Spinal cord (tissue), 10 donors: Measurements from ENCODE around the gene DDTL. TPM values are rescaled to one million over a fixed set of nuclear protein-coding genes. Genes with fewer than 3 reads are reported as not detected.
"Not testable (repeated sequence)": the region's sequence is repeated elsewhere in the genome, so short reads cannot be mapped to it uniquely, and the experiment has no call there.

Experiments used
- DNase-seq, 6 donors: peaks; one replicate each; pipeline versions ENCODE4 v3.0.0 to v3.0.0-alpha.2; 2013 to 2015; ENCODE audit warnings: low spot score in 6 of 6, low read depth in 4 of 6
- H3K27ac ChIP-seq: one replicate; pipeline ENCODE4 v1.5.1; 2013; ENCODE audit warnings: low read depth, low read length, control low read depth
- H3K27me3 ChIP-seq: one replicate; pipeline ENCODE4 v1.6.1; 2013; ENCODE audit warnings: low read length; ENCODE audit not compliant: control insufficient read depth, insufficient read depth
- H3K36me3 ChIP-seq: one replicate; pipeline ENCODE4 v1.6.1; 2013; ENCODE audit warnings: low read length; ENCODE audit not compliant: control insufficient read depth, insufficient read depth
- H3K4me1 ChIP-seq: one replicate; pipeline ENCODE4 v1.6.1; 2013; ENCODE audit warnings: low read length; ENCODE audit not compliant: control insufficient read depth, insufficient read depth
- H3K4me3 ChIP-seq: one replicate; pipeline ENCODE4 v1.5.1; 2013; ENCODE audit warnings: low read depth, low read length, control low read depth
- H3K9me3 ChIP-seq: one replicate; pipeline ENCODE4 v1.6.1; 2013; ENCODE audit warnings: low read length; ENCODE audit not compliant: control insufficient read depth, insufficient read depth
- WGBS: methylation state at CpG from one replicate; pipeline ENCODE4 v1.1.5; 2013; ENCODE audit warnings: missing lambda C conversion rate; ENCODE audit not compliant: insufficient coverage; 5-methylcytosine and 5-hydroxymethylcytosine counted together
- polyA plus RNA-seq, 2 donors: library from polyadenylated mRNA; unstranded; fragments of 120-200 nt; gene quantifications; one replicate each; pipeline ENCODE4 v1.2.1, GENCODE V29; 2013; ENCODE audit not compliant: insufficient read length in 2 of 2
- total RNA-seq, 2 donors: library from RNA; depleted of rRNA in 1 of 2; stranded (reverse); fragments of 120-200 nt in 1 of 2; fragments of >200 nt in 1 of 2; gene quantifications; one replicate each; pipeline versions ENCODE4 v1.2.3 to v1.2.4, GENCODE V29; 2013 to 2014
- donor health status: healthy.

DDTL gene
- total and polyA plus RNA-seq, 4 donors: 0.20 to 7.5 (median 3.4) TPM

- H3K36me3 ChIP-seq, H3K9me3 ChIP-seq, DNase-seq, H3K27me3 ChIP-seq, H3K27ac ChIP-seq, H3K4me1 ChIP-seq: not testable (repeated sequence)
- no CpG with 5 or more reads among the region's 43 CpGs for WGBS
- peak within 1 kb of the TSS; percentile 18 for H3K4me3 ChIP-seq
Measured at GRCh38 chr22:23961084-23961771, 5.5 kb upstream of the DDTL start, which contains the start of gene GSTT2B. Gene GSTT2B, minus strand, starts transcription at chr22:23961195. Its CDS starts 64 bp downstream, at chr22:23961131.

GRCh38 chr22:23966094-23966493, 594 bp upstream of the DDTL start:
- not testable (repeated sequence) for H3K4me3 ChIP-seq, H3K27ac ChIP-seq, DNase-seq, H3K4me1 ChIP-seq, H3K9me3 ChIP-seq, H3K27me3 ChIP-seq
- no CpG with 5 or more reads among the region's 18 CpGs for WGBS
- peaks cover 21% of the 10 kb centered on the region for H3K36me3 ChIP-seq

- WGBS: 83% methylated on average over 1 of the region's 3 CpGs
- Histone ChIP-seq H3K27ac (no peak overlapping the region), H3K4me3 (no peak overlapping the region), H3K36me3 (peaks cover 29% of the 10 kb centered on the region), H3K9me3 (no peaks in the 10 kb centered on the region), H3K27me3 (no peaks in the 10 kb centered on the region), H3K4me1 (no peaks in the 10 kb centered on the region)
- no peak for DNase-seq
Measured at GRCh38 chr22:23969071-23969470, 2.4 kb downstream of the DDTL start.

- peak in 1 of 6 donors; percentile 0 for DNase-seq
- no peak overlapping the region for H3K27ac ChIP-seq
- H3K27me3 ChIP-seq: no peaks in the 10 kb centered on the region
- WGBS: 91% methylated on average over 5 of the region's 5 CpGs
- H3K4me3 ChIP-seq: no peak overlapping the region
- H3K36me3 ChIP-seq: peaks cover 29% of the 10 kb centered on the region
- no peaks in the 10 kb centered on the region for H3K4me1 ChIP-seq
- no peaks in the 10 kb centered on the region for H3K9me3 ChIP-seq
Measured at GRCh38 chr22:23970201-23970641, 3.5 kb downstream of the DDTL start.

GRCh38 chr22:23970816-23971486, 4.3 kb downstream of the DDTL start:
- 83% methylated on average over 1 of the region's 6 CpGs for WGBS
- Histone ChIP-seq H3K4me3 (no peak overlapping the region), H3K27me3 (no peaks in the 10 kb centered on the region), H3K4me1 (no peaks in the 10 kb centered on the region), H3K9me3 (no peaks in the 10 kb centered on the region), H3K27ac (no peak overlapping the region), H3K36me3 (peaks cover 29% of the 10 kb centered on the region)
- DNase-seq: peak in 1 of 6 donors; percentile 0

- 100% methylated on average over 1 of the region's 3 CpGs for WGBS
- not testable (repeated sequence) for H3K27me3 ChIP-seq, H3K9me3 ChIP-seq, H3K27ac ChIP-seq, DNase-seq, H3K4me3 ChIP-seq, H3K4me1 ChIP-seq
- peaks cover 29% of the 10 kb centered on the region for H3K36me3 ChIP-seq
Measured at GRCh38 chr22:23971927-23972326, 5.2 kb downstream of the DDTL start.

- WGBS: no CpG with 5 or more reads among the region's 29 CpGs
- H3K36me3 ChIP-seq: peaks cover 26% of the 10 kb centered on the region
- not testable (repeated sequence) for DNase-seq, H3K4me1 ChIP-seq, H3K27me3 ChIP-seq, H3K27ac ChIP-seq, H3K9me3 ChIP-seq, H3K4me3 ChIP-seq
Measured at GRCh38 chr22:23974345-23974744, 7.7 kb downstream of the DDTL start, which contains the start of gene DDT. Gene DDT, minus strand, starts transcription at chr22:23974441. Its CDS starts 27 bp downstream, at chr22:23974414.

- peaks cover 21% of the 10 kb centered on the region for H3K36me3 ChIP-seq
- no CpG with 5 or more reads among the region's 27 CpGs for WGBS
- H3K9me3 ChIP-seq, DNase-seq, H3K27me3 ChIP-seq, H3K27ac ChIP-seq, H3K4me3 ChIP-seq, H3K4me1 ChIP-seq: not testable (repeated sequence)
Measured at GRCh38 chr22:23974836-23975352, 8.2 kb downstream of the DDTL start.

- H3K4me3 ChIP-seq, H3K27me3 ChIP-seq, H3K4me1 ChIP-seq, H3K27ac ChIP-seq, DNase-seq, H3K36me3 ChIP-seq, H3K9me3 ChIP-seq: not testable (repeated sequence)
- no CpG with 5 or more reads among the region's 12 CpGs for WGBS
Measured at GRCh38 chr22:23977304-23977703, 10.6 kb downstream of the DDTL start.
